ENCODE measurements around the gene WBP1. TPM values are rescaled to one million over a fixed set of nuclear protein-coding genes. Genes with fewer than 3 reads are reported as not detected.

The WBP1 gene
- total RNA-seq, 1 experiment from 2014 or later: 37.9 TPM

DNA sequence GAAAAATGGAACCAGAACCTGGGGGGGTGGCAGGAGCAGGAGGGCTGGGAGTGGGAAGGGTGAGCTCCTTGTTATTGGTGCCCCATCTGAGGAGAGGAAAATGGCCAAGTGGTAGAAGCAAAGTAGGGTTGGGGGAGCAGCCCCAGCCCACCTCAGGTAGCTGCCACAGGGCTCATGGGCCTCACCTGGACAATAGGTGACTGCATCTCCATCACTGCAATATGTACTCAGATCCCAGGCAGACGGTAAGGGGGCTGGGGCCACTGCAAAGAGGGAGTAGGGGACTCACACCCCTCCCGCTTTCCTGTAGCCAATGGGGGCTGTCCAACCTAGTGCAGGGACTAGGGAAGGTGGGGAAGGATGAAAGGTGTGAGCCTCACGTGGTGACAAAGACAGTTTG, 41.0 kb upstream of the WBP1 start:
- H3K27me3 ChIP-seq (replicated peaks; ENCODE audit: insufficient read depth, low read depth, low read length, poor library complexity): no peaks in the 10 kb centered on the region
- DNase-seq (ENCODE audit: low spot score): no peak
- no TSS peak for BruUV-seq (replicated peaks)
- H3K4me1 ChIP-seq (ENCODE audit: insufficient read depth, low read length, poor library complexity, severe bottlenecking): peaks cover 4% of the 10 kb centered on the region
- TF ChIP-seq, protein P1, sequence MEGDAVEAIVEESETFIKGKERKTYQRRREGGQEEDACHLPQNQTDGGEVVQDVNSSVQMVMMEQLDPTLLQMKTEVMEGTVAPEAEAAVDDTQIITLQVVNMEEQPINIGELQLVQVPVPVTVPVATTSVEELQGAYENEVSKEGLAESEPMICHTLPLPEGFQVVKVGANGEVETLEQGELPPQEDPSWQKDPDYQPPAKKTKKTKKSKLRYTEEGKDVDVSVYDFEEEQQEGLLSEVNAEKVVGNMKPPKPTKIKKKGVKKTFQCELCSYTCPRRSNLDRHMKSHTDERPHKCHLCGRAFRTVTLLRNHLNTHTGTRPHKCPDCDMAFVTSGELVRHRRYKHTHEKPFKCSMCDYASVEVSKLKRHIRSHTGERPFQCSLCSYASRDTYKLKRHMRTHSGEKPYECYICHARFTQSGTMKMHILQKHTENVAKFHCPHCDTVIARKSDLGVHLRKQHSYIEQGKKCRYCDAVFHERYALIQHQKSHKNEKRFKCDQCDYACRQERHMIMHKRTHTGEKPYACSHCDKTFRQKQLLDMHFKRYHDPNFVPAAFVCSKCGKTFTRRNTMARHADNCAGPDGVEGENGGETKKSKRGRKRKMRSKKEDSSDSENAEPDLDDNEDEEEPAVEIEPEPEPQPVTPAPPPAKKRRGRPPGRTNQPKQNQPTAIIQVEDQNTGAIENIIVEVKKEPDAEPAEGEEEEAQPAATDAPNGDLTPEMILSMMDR (conservative IDR thresholded peaks at IDR 0.05; ENCODE audit: low read depth, low read length): no peak
- TF ChIP-seq EZH2 (IDR thresholded peaks at IDR 0.05; ENCODE audit: borderline replicate concordance, low read depth, low read length, poor library complexity, severe bottlenecking): no peak
- ChIA-PET CTCF (no interaction called here), POLR2A (ENCODE audit: low non-redundant PET) (no interaction called here)
- no peaks in the 10 kb centered on the region for H3K9me3 ChIP-seq (ENCODE audit: low read depth, low read length, poor library complexity, severe bottlenecking)
- intact Hi-C loops (cut with micrococcal nuclease; ENCODE audit: unreplicated experiment): no loop called here
- no peak overlapping the region for H3K27ac ChIP-seq (ENCODE audit: low read depth, low read length, poor library complexity, severe bottlenecking)
- H3K36me3 ChIP-seq (ENCODE audit: insufficient read depth, low read length, poor library complexity, severe bottlenecking): no peaks in the 10 kb centered on the region
- H3K4me3 ChIP-seq (ENCODE audit: low read depth, low read length, poor library complexity, severe bottlenecking): no peak overlapping the region

DNA sequence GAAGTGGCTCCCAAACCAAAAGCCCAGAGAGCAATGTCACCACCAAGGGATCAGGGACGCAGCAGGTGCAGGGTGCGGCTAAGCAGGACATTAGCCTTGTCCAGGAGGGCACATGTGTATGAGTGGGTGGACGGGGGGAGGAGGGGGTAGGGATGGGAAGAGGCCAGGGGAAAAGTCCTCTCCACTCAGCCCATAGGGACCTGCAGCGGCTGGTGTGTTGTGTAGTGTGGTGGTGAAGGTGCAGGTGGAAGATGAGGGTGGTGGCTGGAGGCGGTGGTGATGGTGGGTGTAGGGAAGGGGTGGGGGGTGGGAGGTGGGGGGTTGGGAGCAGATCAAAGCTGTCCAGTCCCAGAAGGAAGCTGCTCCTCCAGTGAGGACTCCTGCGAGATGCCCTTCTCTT, 40.5 kb upstream of the WBP1 start:
- POLR2A ChIA-PET (ENCODE audit: low non-redundant PET): no interaction called here
- CTCF ChIA-PET: no interaction called here
- Histone ChIP-seq H3K27me3 (replicated peaks; ENCODE audit: insufficient read depth, low read depth, low read length, poor library complexity) (no peaks in the 10 kb centered on the region), H3K9me3 (ENCODE audit: low read depth, low read length, poor library complexity, severe bottlenecking) (no peaks in the 10 kb centered on the region), H3K27ac (ENCODE audit: low read depth, low read length, poor library complexity, severe bottlenecking) (no peak overlapping the region), H3K4me3 (ENCODE audit: low read depth, low read length, poor library complexity, severe bottlenecking) (no peak overlapping the region), H3K36me3 (ENCODE audit: insufficient read depth, low read length, poor library complexity, severe bottlenecking) (no peaks in the 10 kb centered on the region), H3K4me1 (ENCODE audit: insufficient read depth, low read length, poor library complexity, severe bottlenecking) (peaks cover 4% of the 10 kb centered on the region)
- TF ChIP-seq, protein P1 (conservative IDR thresholded peaks at IDR 0.05; ENCODE audit: low read depth, low read length): no peak
- TF ChIP-seq EZH2 (IDR thresholded peaks at IDR 0.05; ENCODE audit: borderline replicate concordance, low read depth, low read length, poor library complexity, severe bottlenecking): no peak
- intact Hi-C loops (cut with micrococcal nuclease; ENCODE audit: unreplicated experiment): no loop called here
- BruUV-seq (replicated peaks): no TSS peak
- no peak for DNase-seq (ENCODE audit: low spot score)

DNA sequence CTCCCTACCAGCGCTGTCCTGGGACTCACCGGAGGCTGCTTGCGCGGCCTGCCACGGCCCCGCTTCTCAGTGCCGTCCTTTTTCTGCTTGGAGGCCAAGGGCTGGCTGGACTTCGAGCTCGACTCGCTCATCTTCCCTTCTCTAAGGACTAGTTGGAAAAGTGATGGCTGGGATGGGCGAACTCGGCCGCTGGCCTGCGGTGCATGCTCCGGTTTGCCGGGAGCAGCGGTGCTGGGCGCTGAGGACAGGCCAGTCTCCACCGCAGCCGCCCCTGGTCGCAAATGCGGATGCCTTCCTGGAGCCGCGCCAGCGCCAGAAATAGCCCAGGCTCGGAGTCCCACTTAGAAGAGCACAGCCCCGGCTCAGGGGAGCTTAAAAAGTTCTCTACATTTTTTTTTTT, 39.9 kb upstream of the WBP1 start:
- Histone ChIP-seq H3K4me3 (ENCODE audit: low read depth, low read length, poor library complexity, severe bottlenecking) (no peak overlapping the region), H3K27ac (ENCODE audit: low read depth, low read length, poor library complexity, severe bottlenecking) (no peak overlapping the region), H3K4me1 (ENCODE audit: insufficient read depth, low read length, poor library complexity, severe bottlenecking) (peaks cover 4% of the 10 kb centered on the region), H3K36me3 (ENCODE audit: insufficient read depth, low read length, poor library complexity, severe bottlenecking) (no peaks in the 10 kb centered on the region), H3K27me3 (replicated peaks; ENCODE audit: insufficient read depth, low read depth, low read length, poor library complexity) (no peaks in the 10 kb centered on the region), H3K9me3 (ENCODE audit: low read depth, low read length, poor library complexity, severe bottlenecking) (no peaks in the 10 kb centered on the region)
- BruUV-seq (replicated peaks): no TSS peak
- ChIA-PET CTCF (no interaction called here), POLR2A (ENCODE audit: low non-redundant PET) (interaction anchor here (0.6 kb wide), 1 partner anchor 9 kb away, joined by 5 read pairs; no protein-coding TSS in a partner anchor)
- TF ChIP-seq EZH2 (IDR thresholded peaks at IDR 0.05; ENCODE audit: borderline replicate concordance, low read depth, low read length, poor library complexity, severe bottlenecking): no peak
- TF ChIP-seq, protein P1 (conservative IDR thresholded peaks at IDR 0.05; ENCODE audit: low read depth, low read length): no peak
- intact Hi-C loops (cut with micrococcal nuclease; ENCODE audit: unreplicated experiment): no loop called here
- no peak for DNase-seq (ENCODE audit: low spot score)

All from A673 (cell line).